KBM-7 (cell line): ENCODE data around the gene AJUBA.
"Not testable (repeated sequence)": the region's sequence is repeated elsewhere in the genome, so short reads cannot be mapped to it uniquely, and the experiment has no call there.

Experiments
- DNase-seq: peaks from one replicate; pipeline ENCODE4 v3.0.0-alpha.2; 2015
- in situ Hi-C: fragments of 300-500 bp; cut with MboI; formaldehyde crosslinking; loops from 2 replicates; pipeline ENCODE4 v1.14.3; 2020; ENCODE audit warnings: low sequenced_read_pairs, low pct_unique_long_range_greater_than_20kb, mixed read lengths

AJUBA gene

DNA sequence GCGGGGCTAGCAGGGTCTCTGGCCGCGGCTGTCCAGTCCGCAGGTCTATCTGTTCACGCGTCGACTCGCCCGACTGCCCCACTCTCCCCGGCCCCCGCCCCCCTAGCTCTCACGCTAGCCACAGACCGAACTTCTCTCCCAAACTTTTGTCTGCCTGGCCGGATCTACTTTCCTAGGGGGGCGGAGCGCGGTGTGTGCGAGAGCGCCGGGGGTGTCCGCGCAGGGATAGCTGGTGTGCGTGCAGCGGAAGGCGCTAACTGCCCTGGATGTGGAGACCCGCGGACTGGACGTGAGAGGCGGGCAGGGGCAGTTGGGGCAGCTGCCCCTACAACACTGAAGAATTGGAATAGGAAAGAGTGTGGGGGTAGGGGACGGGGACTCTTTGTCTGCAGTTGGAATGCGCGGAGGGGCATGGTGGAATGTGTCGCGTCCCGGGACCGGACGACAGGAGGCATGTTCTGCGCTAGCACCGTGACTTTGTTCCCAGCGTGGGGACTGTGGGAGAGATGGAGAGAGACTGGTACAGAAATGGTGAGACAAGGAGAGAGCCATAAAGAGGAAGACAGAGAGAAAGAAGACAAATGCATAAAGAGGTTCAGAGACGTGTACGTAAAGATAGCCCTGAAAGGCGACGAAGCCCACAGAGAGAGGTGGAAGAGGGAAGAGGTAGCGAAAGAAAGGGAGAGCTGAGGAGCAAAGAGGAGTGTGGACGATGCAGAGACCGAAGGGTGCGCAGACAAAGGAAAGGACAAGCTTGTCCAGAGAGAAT lies at the start of gene AJUBA:
TSS of gene AJUBA (minus strand) at position 75 of the 769 bp plus-strand sequence. CDS start 285 bp downstream, outside the sequence.
- in situ Hi-C loops = loop anchor here (10.0 kb wide), 1 partner anchor 82 kb away; no protein-coding TSS in a partner anchor
- DNase-seq = peak; percentile 89

DNA sequence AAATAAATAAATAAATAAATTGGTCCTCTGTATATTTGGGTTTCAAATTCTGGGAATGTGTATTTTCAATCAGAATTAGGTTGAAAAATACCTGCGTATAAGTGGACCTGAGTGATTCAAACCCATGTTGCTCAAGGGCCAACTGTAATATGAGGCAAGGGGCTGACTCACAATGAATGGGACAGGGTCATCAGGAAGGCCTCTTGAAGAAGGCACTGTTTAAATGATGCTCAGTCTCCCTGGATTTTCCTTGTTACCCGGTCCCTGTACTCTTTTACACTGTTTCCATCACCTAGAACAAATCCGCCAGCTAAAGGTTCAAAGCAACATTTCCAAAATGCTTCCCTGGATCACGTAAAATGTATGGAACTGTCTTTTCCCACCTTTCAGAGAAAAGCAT lies 48.6 kb upstream of the AJUBA start:
- in situ Hi-C loops = no loop called here
- DNase-seq = no peak

DNA sequence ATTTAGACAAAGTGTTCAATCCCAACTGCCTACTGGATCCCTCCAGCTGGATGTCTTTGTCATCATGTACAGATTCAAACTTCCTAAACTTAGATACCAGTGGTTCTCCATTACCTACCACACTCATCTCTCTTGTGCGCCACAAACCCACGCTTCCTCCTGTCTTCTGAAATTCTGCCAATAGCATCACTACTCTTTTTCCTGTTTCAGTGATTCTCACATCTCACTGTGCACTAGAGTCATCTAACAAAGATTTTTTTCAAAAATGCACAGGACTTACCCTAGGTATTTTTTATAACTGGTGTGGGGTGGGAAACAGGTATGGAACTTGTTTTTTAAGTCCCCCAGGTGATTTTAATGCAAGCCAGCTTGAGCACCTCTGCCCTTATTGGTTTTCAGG lies 46.4 kb upstream of the AJUBA start:
- DNase-seq = no peak
- in situ Hi-C loops = no loop called here

DNA sequence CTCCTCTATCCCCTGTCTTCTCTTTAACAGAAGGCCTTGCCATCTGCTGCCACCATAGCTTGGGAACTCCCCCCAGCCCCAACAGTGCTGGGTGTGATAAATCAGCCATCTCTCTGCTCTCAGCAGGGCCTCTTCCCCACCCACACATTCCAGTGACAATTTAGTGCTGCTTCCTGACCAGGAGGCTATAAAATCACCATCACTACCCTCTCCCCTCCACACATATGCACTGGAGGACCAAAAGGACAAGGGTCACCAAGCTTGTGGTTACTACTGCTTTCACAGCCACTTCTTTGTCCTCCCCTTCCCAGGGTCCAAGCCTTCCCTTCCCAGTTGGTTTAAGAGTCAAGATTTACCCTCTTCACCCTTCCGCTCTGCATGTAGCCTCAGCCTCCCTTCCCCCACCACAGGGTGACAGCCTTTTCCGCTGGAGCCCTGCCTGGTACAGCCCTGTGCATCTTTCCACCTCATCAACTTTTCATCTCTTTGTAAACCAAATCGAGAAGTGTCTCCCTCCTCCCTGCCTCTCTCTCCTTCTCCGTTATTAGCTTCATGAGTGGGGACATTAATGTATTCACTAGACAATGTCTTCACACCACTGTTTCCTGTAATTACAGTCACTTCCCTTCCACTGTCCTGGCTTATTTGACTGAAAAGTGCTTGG lies 42.9 kb upstream of the AJUBA start:
- in situ Hi-C loops = no loop called here
- peak; percentile 27 for DNase-seq

DNA sequence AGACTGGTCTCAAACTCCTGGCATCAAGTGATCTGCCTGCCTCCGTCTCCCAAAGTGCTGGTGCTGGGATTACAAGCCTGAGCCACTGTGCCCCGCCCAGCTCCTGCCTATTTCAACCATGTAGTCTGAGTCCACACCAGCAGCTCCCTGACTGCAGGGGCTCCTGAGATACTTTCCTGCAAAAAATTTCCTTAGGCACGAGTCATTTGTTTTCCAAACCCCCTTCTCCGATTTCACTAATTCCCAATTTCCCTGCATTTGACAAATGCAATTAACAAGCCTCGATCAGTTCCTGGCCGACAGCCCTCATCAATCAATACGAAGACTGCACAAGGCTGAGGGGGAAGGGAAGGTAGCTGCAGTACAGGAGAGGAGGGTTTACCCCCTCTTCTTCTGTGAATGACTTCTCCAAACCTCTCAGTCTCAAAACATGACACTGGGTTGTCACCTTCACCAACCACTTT lies 42.3 kb upstream of the AJUBA start:
- DNase-seq = no peak
- in situ Hi-C loops = no loop called here

DNA sequence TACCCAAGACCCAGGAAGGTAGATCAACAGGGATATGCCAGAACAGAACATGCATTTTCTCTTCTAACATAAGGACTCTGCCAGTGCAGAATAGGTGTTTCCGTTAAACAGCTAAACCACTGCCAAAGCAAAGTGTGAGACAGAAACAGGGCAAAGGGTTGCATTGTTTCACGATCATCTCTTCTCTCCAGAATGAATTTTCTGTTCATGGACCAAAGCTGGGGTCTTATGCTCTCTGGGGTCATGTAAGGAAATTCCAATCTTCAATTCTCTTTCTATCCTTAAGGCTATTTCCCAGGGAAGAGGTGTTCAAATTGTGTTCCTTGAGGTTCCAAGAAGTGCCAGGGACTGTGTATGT lies 41.4 kb upstream of the AJUBA start:
- in situ Hi-C loops = no loop called here
- no peak for DNase-seq

DNA sequence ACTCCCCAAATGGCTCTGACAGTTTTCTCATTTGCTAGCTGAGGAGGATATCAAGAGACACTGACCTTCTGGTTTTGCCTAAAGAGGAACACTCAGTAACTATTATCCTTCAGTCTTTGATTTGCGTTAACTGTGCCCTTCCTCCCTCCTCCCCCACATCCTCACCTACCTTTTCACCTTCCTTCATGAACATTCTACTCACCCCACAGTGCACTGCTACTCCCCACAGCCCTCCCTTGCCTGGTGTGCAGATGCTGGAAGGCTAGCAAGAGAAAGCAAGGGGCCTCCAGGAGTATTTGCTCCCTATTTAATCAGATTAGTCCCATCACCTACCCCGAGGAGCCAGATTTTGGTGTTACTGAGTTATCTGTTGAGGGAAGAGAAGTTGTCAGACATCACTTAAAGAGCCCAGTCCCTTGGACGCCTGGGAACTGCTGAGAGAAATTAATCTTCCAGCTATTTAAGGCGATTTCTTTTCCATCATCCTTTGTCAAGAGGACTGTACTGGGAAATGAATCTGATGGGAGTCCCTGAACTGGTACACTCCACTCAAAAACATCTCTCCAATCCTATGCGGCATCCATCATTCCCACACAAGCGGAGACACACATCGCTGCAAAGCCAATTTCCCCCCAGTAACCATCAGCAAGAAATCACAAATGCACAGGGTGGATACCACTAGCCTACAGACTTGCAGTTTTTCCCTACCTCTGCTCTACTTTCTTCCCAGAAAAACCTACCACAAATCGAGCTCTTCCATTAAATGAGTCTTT lies 40.9 kb upstream of the AJUBA start:
- in situ Hi-C loops = no loop called here
- DNase-seq = no peak

DNA sequence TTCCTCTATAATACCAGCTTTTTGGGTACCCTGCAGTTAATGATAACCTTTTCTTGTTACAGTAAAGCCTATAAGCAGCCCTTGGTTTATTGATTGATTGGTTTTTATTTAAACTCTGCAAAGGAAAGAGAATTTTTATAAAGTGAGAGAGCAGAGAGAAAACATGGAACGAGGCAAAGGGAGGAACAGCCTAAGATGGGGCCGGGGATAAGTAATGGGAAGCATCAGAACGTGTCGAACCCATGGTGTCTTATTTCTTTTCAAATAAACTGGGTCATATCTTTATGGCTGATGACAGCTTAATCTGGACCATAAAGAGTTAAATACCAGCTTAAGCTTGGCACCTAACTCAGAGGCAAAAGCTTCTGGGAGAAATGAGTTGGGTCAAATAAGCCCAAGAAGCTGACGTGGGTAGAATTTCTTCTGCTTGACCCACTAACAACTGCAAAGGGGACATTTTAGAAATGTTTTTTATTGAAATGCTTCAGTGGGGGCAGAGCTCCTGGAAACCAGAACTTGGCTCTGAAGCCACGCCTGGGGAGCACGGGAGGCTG lies 39.6 kb upstream of the AJUBA start:
- DNase-seq = no peak
- in situ Hi-C loops = no loop called here

DNA sequence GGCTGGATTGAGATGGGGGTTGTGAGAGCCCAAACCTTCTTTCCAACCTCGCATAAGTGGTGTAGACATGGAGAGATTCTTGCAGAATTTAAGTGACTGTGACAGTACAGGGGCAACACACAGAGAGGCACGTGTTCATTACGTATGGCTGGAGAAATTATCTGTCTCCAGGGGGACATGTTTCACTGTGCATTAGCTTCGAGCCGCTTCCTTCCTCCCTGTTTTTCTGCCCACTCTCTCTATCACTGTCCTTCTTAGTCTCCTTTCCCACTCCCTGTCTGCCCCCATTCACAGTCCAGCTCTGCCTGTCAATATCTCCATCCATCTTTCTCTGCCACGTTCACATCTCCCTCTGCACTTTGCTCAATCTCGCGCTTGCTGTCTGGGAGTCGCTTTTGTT lies 39.1 kb upstream of the AJUBA start:
- DNase-seq = no peak
- in situ Hi-C loops = no loop called here

DNA sequence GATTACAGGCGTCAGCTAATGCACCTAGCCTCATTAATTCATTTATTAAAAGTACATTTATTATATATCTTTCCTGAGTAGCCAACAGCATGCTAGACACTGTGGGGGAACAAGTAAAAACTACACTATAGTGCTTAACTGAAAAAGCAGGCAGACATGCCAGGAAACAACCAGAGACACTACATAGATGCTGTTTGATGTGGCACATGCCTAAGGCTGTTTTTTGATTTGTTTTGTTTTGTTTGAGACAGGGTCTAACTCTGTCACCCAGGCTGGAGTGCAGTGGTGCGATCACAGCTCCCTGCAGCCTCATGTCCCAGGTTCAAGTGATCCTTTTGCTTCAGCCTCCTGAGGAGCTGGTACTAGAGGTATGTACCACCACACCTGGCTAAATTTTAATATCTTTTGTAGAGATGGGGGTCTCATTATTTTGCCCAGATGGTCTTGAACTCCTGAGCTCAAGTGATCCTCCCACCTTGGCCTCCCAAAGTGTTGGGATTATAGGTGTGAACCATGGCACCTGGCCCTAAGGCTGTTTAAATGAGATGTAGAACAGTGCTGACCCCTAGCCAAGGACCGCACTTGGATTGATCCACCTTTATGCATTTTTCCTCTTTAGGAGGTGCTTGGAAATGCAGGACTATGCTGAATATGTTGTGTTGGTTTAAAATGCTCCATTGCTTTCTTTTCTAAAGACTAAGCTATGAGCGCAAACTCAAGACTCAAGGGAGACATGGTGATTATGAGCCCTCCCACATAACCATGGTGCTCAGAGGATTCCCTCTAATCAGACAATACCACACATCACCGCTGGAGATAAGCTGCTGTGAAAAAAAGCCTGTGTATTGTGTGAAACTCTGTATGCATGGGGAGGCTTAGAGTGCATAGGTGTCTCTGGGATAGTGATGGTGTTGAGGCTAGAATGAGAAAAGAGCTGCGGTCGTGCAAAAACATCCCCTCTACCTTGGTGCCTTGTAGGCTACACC lies 38.1 kb upstream of the AJUBA start:
- DNase-seq = no peak
- in situ Hi-C loops = no loop called here

DNA sequence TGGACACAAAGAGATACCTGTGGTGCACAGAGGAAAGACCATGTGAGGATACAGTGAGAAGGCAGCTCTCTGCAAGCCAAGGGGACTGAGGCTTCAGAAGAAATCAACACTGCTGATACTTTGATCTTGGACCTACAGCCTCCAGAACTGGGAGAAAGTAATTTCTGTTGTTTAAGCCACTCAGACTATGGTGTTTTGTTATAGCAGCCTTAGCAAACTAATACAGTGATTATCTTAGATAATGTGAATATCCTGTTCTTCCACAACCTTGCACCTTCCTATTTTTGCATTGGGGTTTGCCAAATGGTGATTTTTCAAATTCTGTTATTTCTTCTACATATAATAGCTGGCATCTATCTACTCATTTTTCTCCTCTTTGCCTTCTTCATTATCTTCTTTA lies 35.8 kb upstream of the AJUBA start:
- in situ Hi-C loops = no loop called here
- no peak for DNase-seq

DNA sequence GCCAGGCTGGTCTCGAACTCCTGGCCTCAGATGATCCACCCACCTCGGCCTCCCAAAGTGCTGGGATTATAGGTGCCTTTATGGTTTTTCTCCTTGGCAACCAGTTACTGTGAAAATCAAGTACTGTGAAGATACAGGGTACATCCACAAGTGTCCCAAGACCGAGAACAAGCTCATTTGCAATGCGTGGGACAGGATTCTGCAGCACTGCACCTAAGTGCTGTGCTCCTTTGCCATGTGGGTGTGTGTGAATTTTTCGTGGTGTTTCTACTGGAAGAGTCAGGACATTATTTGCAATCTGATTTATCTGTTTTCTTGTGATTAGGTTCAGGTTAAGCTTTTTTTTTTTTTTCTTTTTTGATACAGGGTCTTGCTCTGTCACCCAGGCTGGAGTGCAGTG lies 34.7 kb upstream of the AJUBA start:
- DNase-seq = no peak
- in situ Hi-C loops = no loop called here

DNA sequence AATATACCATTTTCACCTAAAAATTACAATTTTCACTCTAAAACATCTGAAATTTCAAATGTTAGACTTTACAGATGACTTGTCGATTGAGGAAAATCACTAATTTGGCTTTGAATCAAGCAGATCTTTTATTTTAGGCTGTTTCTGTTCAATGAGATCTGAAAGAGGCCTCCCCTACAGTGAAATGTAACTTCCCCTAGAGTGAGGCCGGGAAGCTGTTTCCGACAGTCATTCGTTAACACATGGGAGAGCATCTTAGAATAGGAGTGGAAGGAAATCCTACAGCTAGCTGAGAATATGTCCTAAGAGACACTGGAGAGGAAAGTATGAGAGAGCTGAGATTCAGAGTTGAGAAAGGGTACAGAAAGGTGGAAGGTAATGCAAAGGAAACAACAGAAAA lies 33.3 kb upstream of the AJUBA start:
- in situ Hi-C loops = no loop called here
- DNase-seq = no peak

DNA sequence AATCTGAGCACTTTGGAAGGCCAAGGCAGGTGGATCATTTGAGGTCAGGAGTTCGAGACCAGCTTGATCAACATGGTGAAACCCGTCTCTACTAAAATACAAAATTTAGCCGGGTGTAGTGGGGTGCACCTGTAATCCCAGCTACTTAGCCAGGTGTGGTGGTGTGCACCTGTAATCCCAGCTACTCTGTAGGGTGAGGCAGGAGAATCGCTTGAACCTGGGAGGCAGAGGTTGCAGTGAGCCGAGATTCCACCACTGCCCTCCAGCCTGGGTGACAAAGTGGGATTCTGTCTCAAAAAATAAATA lies 31.4 kb upstream of the AJUBA start:
- in situ Hi-C loops, DNase-seq: not testable (repeated sequence)

DNA sequence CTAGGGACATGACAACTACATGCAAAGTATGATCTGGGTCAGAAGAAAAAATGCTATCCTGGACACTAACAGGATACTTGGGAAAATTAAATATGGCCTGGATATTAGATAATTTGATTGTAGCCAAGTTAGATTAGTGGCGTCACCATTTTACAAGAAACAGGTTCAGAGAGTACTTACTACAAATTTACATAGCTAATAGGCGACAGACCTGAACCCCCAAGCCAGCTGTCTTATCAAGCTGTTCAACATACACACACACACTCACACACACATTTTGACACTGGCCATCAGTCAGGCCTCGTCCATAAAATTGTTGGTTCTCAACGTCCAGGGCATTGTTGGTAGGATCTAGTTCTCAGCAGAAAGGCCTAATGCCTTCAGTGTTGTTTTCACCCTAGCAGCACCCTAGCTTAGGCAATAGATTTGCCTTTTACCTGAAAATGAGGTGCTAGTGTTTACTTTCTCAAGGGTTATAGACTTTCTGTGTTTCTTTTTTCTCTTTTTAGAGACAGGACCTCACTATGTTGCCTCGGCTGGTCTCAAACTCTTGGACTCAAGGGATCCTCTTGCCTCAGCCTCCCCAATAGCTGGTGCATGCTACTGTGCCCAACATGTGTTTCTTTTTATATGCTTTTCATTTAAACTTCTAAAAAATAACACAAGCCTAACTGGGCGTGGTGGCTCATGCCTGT lies 30.9 kb upstream of the AJUBA start:
- in situ Hi-C loops = no loop called here
- no peak for DNase-seq

DNA sequence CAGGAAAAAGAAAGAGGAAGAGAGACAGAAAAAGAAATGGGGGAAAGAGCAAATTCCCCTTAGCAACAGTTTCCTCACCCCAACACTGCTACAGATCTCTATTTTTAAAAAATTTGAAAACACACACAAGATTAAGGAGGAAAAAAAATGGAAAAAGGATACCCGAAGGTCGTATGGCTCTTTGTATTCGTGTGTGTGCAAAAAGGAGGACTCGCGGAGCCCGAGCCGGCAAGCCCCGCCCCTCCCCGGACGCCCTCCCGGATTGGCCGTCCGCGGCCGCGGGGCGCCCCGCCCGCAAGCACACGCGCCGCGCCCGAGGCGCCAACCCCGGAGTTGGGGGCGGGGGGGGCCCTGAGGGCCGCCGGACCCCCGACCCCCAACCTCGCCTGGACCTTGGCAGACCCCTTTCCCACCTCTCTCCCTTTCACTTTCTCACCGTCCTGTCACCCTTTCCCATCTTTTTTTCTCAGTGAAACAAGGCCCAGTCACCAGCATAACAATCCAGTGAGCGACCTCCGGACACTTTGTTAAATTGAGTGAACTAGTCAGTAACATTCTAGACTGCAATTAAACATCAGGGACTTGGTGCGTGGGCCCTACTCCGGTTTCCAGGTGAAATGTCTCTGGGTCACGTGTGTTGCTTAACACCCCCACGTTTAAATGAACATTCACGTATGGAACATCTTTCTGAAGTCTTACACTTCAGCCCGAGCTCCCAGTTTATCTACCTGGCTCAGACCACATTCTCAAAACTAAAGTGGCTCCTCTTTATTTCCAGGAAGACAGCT lies 27.8 kb upstream of the AJUBA start, which contains the start of gene C14orf93:
TSS of gene C14orf93 (minus strand) at position 205 of the 788 bp plus-strand sequence. CDS start 11,120 bp downstream, outside the sequence.
- in situ Hi-C loops = no loop called here
- DNase-seq = peak; percentile 83

DNA sequence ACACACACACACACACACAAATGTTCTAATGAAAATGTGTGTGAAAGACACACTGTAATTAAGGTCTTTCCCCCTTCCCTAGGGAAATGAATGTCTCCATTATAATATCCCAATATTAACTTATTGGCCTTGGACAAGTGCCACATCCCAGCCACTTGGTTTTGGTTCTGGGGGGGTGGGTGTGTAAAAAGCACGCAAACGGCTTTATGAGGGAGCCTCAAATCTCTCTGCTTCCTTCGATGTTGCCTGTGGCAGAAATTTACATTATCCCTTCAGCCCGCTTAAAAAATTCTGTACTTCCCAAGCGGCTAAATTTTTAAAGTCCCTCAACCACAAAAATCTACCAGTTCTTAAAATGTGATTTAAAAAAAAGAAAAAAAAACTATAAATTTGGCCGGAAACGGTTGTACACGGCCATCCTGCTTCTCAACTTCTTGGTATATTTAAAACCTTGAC lies 27.2 kb upstream of the AJUBA start:
- in situ Hi-C loops = no loop called here
- no peak for DNase-seq
